Karpas-422 (cell line): ENCODE measurements around the gene MAN2A2. TPM values are rescaled to one million over a fixed set of nuclear protein-coding genes. Genes with fewer than 3 reads are reported as not detected.
A peak's percentile ranks its signal among the peaks of the same experiment; 100 is the strongest.

Experiments
- DNase-seq: peaks from one replicate; pipeline ENCODE4 v3.0.0-alpha.2; 2015
- H2AFZ ChIP-seq: fragments of 200-600 bp; sonication (generic); 2 replicates; pipeline ENCODE4 v1.6.1; 2014; ENCODE audit warnings: antibody characterized with exemption, low read length, mixed read lengths
- H3K27ac ChIP-seq: fragments of 200-600 bp; sonication (generic); 2 replicates; pipeline ENCODE4 v1.5.1; 2014; ENCODE audit warnings: mild to moderate bottlenecking, low read length, moderate library complexity
- H3K27me3 ChIP-seq: fragments of 200-600 bp; sonication (generic); 2 replicates; pipeline ENCODE4 v1.6.1; 2014; ENCODE audit warnings: low read length, mixed read lengths
- H3K36me3 ChIP-seq: fragments of 200-600 bp; sonication (generic); 2 replicates; pipeline ENCODE4 v1.6.1; 2014; ENCODE audit warnings: low read length, mixed read lengths; ENCODE audit not compliant: insufficient read depth
- H3K4me1 ChIP-seq: fragments of 200-600 bp; sonication (generic); 2 replicates; pipeline ENCODE4 v1.6.1; 2014; ENCODE audit warnings: mild to moderate bottlenecking, low read length, mixed read lengths
- H3K4me2 ChIP-seq: fragments of 200-600 bp; sonication (generic); 2 replicates; pipeline ENCODE4 v1.6.1; 2014; ENCODE audit warnings: low read length, low read depth, mild to moderate bottlenecking; ENCODE audit not compliant: poor library complexity, severe bottlenecking
- H3K4me3 ChIP-seq: fragments of 200-600 bp; sonication (generic); 2 replicates; pipeline ENCODE4 v1.5.1; 2014; ENCODE audit warnings: mild to moderate bottlenecking, antibody characterized with exemption, low read length, mixed read lengths
- H3K79me2 ChIP-seq: fragments of 200-600 bp; sonication (generic); 2 replicates; pipeline ENCODE4 v1.6.1; 2014; ENCODE audit warnings: mild to moderate bottlenecking, low read length, mixed read lengths
- H3K9ac ChIP-seq: fragments of 200-600 bp; sonication (generic); 2 replicates; pipeline ENCODE4 v1.6.0; 2014; ENCODE audit warnings: low read length
- H3K9me2 ChIP-seq: fragments of 200-600 bp; sonication (generic), shearing (Covaris generic); replicated peaks from 2 replicates; pipeline ENCODE4 v1.6.0; 2014; ENCODE audit warnings: mild to moderate bottlenecking, low read length, moderate library complexity; ENCODE audit not compliant: insufficient read depth
- H3K9me3 ChIP-seq: fragments of 300-700, 200-600 bp; sonication (generic); 2 replicates; pipeline ENCODE4 v1.6.1; 2014; ENCODE audit warnings: low read length, mixed read lengths
- H4K20me1 ChIP-seq: fragments of 200-600 bp; sonication (generic); 2 replicates; pipeline ENCODE4 v1.6.1; 2014; ENCODE audit warnings: mild to moderate bottlenecking, antibody characterized with exemption, low read length, low read depth; ENCODE audit not compliant: insufficient read depth
- total RNA-seq: library from RNA; depleted of rRNA; stranded (reverse); fragments of >200 nt; shearing (Covaris generic); gene quantifications from 2 replicates; pipeline ENCODE4 v1.2.3, GENCODE V29; 2014; ENCODE audit warnings: low replicate concordance

The MAN2A2 gene
- total RNA-seq, 1 experiment from 2014 or later = 60.8 TPM

DNA sequence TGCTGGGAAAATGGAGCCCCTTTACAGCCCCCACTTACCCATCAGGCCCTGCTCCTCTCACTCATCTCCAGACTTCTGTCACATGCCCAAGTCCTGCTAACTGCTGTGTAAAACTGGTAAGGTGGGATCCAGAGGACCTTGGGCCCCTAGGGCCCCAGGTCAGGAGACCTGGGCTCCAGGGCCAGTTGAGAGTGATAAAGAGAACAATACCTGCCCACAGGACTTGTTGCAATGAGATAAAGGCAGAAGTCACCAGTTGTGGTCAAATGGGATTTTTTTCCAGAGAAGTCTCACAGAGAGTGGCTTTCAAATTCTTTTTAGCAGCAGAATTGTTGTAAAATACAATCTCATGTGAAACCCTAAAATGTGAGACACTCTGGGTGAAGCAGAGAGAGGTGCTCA is 34.0 kb upstream of the MAN2A2 start:
- Histone ChIP-seq H3K27me3 (no peaks in the 10 kb centered on the region), H3K9me3 (no peaks in the 10 kb centered on the region), H3K4me1 (peaks cover 41% of the 10 kb centered on the region), H3K27ac (no peak overlapping the region), H3K9ac (no peak overlapping the region), H3K4me2 (no peak overlapping the region), H4K20me1 (no peaks in the 10 kb centered on the region), H3K79me2 (peaks cover 22% of the 10 kb centered on the region), H3K4me3 (no peak overlapping the region), H3K36me3 (no peaks in the 10 kb centered on the region), H2AFZ (no peak overlapping the region), H3K9me2 (no peaks in the 10 kb centered on the region)
- no peak for DNase-seq

GRCh38 chr15:90869601-90870353 is 33.3 kb upstream of the MAN2A2 start:
- no peaks in the 10 kb centered on the region for H3K9me2 ChIP-seq
- H3K79me2 ChIP-seq = peaks cover 28% of the 10 kb centered on the region
- peaks cover 42% of the 10 kb centered on the region for H3K4me1 ChIP-seq
- no peaks in the 10 kb centered on the region for H3K9me3 ChIP-seq
- DNase-seq = no peak
- no peaks in the 10 kb centered on the region for H4K20me1 ChIP-seq
- peak overlapping the region; percentile 93 for H3K4me3 ChIP-seq
- H3K36me3 ChIP-seq = no peaks in the 10 kb centered on the region
- no peak overlapping the region for H3K27ac ChIP-seq
- no peak overlapping the region for H2AFZ ChIP-seq
- peak overlapping the region; percentile 87; the same call in 1 of the 2 replicates for H3K9ac ChIP-seq
- peak overlapping the region; percentile 95 for H3K4me2 ChIP-seq
- no peaks in the 10 kb centered on the region for H3K27me3 ChIP-seq

DNA sequence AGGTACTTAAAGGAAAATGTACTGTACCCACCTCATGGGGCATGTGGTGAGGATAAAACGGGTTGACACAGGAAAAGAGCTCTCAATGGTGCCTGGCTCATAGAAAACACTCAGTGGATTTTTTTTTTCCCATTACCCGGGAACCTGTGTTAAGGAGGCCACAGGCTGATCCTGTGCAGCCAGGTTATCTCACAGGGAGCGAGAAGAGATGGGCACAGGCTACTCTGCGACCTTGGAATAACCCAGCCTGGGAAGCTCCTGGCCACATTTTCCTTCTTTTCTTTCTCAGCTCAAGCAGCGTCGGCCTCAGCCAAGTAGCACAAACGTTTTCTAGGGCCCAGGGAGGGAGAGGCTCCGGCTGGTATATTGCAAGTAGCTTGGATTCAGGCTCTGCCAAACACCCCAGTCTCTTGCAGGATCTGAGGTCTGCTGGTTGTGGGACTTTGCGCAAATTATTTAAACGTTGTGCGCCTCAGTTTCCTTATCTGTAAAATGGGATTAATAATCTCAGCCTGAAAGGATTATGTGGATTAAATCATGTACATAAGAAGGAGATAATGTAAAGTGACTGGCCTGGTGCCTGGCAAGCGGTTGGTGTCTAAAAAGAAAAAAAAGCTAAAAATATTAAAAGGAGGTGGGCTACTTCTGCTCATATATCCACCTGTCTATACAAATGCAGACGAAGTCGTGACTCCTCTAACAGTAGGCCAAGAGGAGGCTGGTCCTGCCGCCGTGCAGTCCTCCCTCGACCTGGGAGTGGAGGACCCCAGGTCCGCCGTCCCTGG is 32.6 kb upstream of the MAN2A2 start:
- peaks cover 32% of the 10 kb centered on the region for H3K79me2 ChIP-seq
- H4K20me1 ChIP-seq = no peaks in the 10 kb centered on the region
- H2AFZ ChIP-seq = no peak overlapping the region
- peak overlapping the region; percentile 52; the same call in 1 of the 2 replicates for H3K27ac ChIP-seq
- H3K36me3 ChIP-seq = no peaks in the 10 kb centered on the region
- H3K9me2 ChIP-seq = no peaks in the 10 kb centered on the region
- H3K4me3 ChIP-seq = peak overlapping the region; percentile 93
- no peaks in the 10 kb centered on the region for H3K9me3 ChIP-seq
- H3K9ac ChIP-seq = peak overlapping the region; percentile 87
- H3K4me1 ChIP-seq = peaks cover 42% of the 10 kb centered on the region
- DNase-seq = peak; percentile 72
- H3K4me2 ChIP-seq = peak overlapping the region; percentile 95
- H3K27me3 ChIP-seq = no peaks in the 10 kb centered on the region

DNA sequence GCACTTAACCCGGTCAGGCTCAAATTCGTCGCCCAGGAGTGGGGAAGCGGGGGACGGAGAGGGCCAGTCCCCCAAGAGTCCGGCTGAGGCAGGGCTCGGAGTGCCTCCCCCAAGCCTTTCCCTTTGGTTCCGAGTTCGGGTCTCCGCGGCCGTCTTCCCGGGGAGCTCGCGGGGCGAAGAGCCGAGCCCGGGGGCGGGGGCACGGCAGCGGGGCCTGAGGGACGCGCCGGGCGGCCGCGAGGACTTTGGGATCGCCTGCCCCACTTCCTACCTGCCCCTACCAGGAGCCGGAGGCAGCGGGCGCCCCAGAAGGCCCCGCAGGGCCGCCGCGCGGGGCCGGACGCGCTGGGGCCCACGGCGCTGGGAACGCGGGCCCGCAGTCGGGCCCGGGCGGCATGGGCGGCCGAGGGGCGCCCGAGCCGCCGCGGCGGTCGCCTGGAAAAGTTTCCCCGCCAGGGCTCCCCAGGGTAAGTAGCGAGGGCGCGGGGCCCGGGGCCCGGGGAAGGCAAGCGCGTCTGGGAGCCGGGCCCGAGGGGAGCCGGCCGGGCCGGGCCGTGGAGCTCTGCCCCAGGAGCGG is 31.9 kb upstream of the MAN2A2 start:
- Histone ChIP-seq H3K4me1 (peaks cover 42% of the 10 kb centered on the region), H3K79me2 (peaks cover 32% of the 10 kb centered on the region), H4K20me1 (no peaks in the 10 kb centered on the region), H3K4me2 (peak overlapping the region; percentile 95), H2AFZ (no peak overlapping the region), H3K27me3 (no peaks in the 10 kb centered on the region), H3K9me2 (no peaks in the 10 kb centered on the region), H3K9me3 (no peaks in the 10 kb centered on the region), H3K36me3 (no peaks in the 10 kb centered on the region), H3K27ac (peak overlapping the region; percentile 85), H3K9ac (peak overlapping the region; percentile 87), H3K4me3 (peak overlapping the region; percentile 93)
- peak; percentile 64 for DNase-seq

DNA sequence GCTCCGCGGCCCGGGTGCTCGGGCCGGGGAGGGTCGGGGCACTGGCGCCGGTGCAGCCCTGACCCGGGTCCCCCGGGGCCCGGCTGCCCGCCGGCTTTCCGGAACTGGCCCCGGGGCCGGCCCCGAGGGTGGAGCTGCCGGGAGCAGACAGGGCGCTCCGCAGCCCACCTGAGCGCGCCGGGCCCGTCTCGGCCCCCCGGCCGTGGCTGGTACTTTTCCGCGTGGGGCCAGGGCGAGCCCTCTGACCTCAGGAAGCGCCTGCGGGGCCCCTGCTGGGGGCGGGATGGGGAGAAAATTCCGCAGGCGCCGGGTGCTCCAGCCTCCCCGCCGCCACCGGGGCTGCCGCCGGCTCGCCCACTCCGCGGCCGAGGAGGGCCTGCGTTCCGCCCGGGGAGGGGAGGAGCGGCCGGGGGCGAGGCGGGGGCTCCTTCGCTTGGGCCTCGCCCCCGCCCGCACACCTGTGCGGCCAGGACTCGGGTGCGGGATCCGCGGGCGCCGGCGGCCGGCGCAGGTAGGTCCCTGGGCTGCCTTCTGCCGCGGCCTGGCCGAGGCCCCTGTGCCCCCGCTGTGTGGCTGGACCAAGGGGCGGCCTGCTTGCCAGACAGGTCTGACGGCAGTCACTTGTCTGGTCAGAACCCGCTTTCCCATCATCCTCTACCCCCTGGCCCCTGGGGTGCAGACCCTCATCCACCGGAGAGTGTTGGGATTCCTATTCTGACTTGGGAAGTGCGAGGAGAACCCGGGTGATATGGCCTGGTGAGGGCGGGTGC is 31.2 kb upstream of the MAN2A2 start:
- Histone ChIP-seq H3K27ac (peak overlapping the region; percentile 85), H3K4me3 (peak overlapping the region; percentile 93), H3K4me2 (peak overlapping the region; percentile 95), H2AFZ (peak overlapping the region; percentile 19; the same call in 1 of the 2 replicates), H3K36me3 (no peaks in the 10 kb centered on the region; the same call in 1 of the 2 replicates), H3K9me2 (no peaks in the 10 kb centered on the region), H3K9me3 (no peaks in the 10 kb centered on the region), H3K4me1 (peaks cover 42% of the 10 kb centered on the region), H4K20me1 (no peaks in the 10 kb centered on the region), H3K79me2 (peaks cover 32% of the 10 kb centered on the region), H3K9ac (peak overlapping the region; percentile 87), H3K27me3 (no peaks in the 10 kb centered on the region)
- DNase-seq = peak; percentile 56

- peak overlapping the region; percentile 93 for H3K4me3 ChIP-seq
- H3K36me3 ChIP-seq = no peaks in the 10 kb centered on the region; the same call in 1 of the 2 replicates
- H3K9me2 ChIP-seq = no peaks in the 10 kb centered on the region
- peaks cover 42% of the 10 kb centered on the region for H3K4me1 ChIP-seq
- H3K27ac ChIP-seq = peak overlapping the region; percentile 85
- peak overlapping the region; percentile 95 for H3K4me2 ChIP-seq
- peaks cover 32% of the 10 kb centered on the region for H3K79me2 ChIP-seq
- DNase-seq = peak; percentile 65
- H2AFZ ChIP-seq = peak overlapping the region; percentile 19; the same call in 1 of the 2 replicates
- H4K20me1 ChIP-seq = no peaks in the 10 kb centered on the region
- no peaks in the 10 kb centered on the region for H3K27me3 ChIP-seq
- H3K9me3 ChIP-seq = no peaks in the 10 kb centered on the region
- peak overlapping the region; percentile 87 for H3K9ac ChIP-seq
These were observed 30.5 kb upstream of the MAN2A2 start for GRCh38 chr15:90872486-90873184.

GRCh38 chr15:90873488-90873997 is 29.6 kb upstream of the MAN2A2 start:
- Histone ChIP-seq H3K27me3 (no peaks in the 10 kb centered on the region), H3K9me2 (no peaks in the 10 kb centered on the region), H3K9ac (peak overlapping the region; percentile 87), H3K4me2 (peak overlapping the region; percentile 95), H3K9me3 (no peaks in the 10 kb centered on the region), H3K4me1 (peaks cover 42% of the 10 kb centered on the region), H3K79me2 (peaks cover 32% of the 10 kb centered on the region), H3K36me3 (no peaks in the 10 kb centered on the region; the same call in 1 of the 2 replicates), H2AFZ (no peak overlapping the region), H3K4me3 (peak overlapping the region; percentile 93; the same call in 1 of the 2 replicates), H3K27ac (peak overlapping the region; percentile 85), H4K20me1 (no peaks in the 10 kb centered on the region)
- DNase-seq = no peak
